Astrocyte of the spinal cord (primary cell): ENCODE data around the gene CDK2.
A peak's percentile ranks its signal among the peaks of the same experiment; 100 is the strongest.
"Not testable (repeated sequence)": the region's sequence is repeated elsewhere in the genome, so short reads cannot be mapped to it uniquely, and the experiment has no call there.

Experiments
- DNase-seq: peaks from one replicate; pipeline ENCODE4 v3.0.0; 2011; ENCODE audit warnings: low read depth, low spot score
- H3K4me3 ChIP-seq: 2 replicates; pipeline ENCODE4 v1.5.1; 2011; ENCODE audit warnings: low read depth, mild to moderate bottlenecking, low read length, moderate library complexity
- CTCF ChIP-seq: IDR thresholded peaks from 2 replicates; pipeline ENCODE4 v1.5.1; 2012; ENCODE audit warnings: low read depth, mild to moderate bottlenecking, low read length, inconsistent platforms
- in situ Hi-C: cut with HindIII; loops from 2 replicates; pipeline ENCODE4 v1.10.0; 2017; ENCODE audit warnings: low sequenced_read_pairs

CDK2 gene

DNA sequence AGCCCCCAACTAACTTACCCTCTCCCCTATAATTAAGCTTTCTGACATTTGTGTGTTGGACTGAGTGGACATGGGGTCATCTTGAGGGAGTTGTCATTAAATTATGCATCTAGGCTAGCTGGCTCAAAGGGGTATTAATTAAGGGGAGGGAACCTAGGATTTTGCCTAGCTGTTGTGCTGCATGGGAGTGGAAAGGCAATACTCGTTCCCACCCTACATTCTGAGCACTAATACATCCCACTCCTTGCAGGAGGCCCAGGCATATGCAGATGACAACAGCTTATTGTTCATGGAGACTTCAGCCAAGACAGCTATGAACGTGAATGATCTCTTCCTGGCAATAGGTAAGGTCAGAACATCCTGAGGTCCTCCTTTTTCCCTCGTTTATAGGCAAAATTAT is 24.5 kb downstream of the CDK2 start:
- H3K4me3 ChIP-seq = no peak overlapping the region
- no peak for TF ChIP-seq CTCF
- no peak for DNase-seq
- in situ Hi-C loops = no loop called here

- H3K4me3 ChIP-seq = no peak overlapping the region
- no peak for TF ChIP-seq CTCF
- no peak for DNase-seq
- in situ Hi-C loops = no loop called here
Observed at GRCh38 chr12:55993230-55993853, 26.7 kb downstream of the CDK2 start.

DNA sequence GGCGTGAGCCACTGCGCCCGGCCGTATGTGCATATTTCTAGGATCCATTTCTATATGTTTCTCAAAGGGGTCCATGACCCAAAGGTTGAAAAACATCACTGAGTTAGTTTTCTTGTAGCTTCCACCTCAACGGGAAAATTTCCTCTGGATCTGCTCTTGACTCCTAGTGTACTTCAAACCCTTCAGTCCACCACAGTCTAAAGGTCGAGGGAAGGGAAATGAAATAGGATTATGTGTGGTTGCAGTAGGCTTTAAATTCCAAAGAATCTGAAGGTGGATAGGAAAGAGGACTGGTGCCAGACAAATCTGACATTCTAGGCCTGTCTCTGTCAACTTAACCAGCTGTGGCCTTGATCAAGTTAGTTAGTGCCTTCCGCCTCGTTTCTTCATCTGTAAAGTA is 28.7 kb downstream of the CDK2 start:
- DNase-seq = no peak
- no peak overlapping the region for H3K4me3 ChIP-seq
- in situ Hi-C loops = no loop called here
- TF ChIP-seq CTCF = no peak

GRCh38 chr12:55996201-55996714 is 29.6 kb downstream of the CDK2 start:
- in situ Hi-C loops = no loop called here
- H3K4me3 ChIP-seq = peak overlapping the region; percentile 89
- TF ChIP-seq CTCF = peak; percentile 79
- peak; percentile 72 for DNase-seq

DNA sequence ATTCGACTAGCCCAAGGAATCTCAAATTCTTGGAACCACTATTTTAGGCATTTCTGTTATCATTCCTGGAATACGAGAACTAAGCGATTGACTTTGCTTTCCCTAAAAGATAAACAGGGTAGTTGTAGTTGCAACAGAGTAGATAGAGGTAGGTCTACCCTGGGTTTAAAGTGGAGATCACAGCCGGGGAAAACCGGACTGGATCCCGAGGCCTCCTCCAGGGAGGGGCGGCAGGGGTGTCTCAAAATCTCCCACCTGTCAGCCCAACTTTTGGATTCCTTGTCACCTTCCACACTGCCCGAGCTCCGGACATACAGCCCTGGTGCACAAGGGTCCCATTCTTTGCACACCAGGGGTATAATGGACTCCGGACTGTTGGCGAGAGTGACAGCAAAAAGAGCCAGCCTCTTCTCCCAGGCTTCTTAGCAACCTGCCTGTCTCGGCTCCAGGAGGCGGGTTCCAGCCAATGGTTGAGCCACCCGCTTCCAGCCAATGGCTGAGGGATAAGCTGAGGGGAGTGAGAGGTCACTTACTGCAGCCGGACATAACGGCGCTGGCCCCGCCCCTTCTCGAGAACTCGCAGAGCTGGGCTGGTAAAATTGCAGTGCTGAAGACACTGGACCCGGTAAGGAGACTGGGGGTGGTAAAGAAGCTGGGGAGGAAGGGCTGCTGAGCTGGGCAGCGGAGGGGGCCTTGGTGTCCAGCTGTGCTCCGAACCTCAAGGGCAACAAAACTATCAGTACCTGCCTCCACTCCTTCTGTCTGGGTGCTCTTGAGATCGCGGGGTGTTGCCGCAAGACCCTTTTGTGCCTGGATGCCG is 30.3 kb downstream of the CDK2 start, which contains the start of gene SUOX:
Gene SUOX (plus strand): TSS at position 562 of the 820 bp plus-strand sequence. CDS start 4,946 bp downstream, outside the sequence.
- DNase-seq = peak; percentile 98
- in situ Hi-C loops = no loop called here
- TF ChIP-seq CTCF = no peak
- peak within 1 kb of the TSS; percentile 89 for H3K4me3 ChIP-seq

- no peak for DNase-seq
- peak overlapping the region; percentile 89 for H3K4me3 ChIP-seq
- TF ChIP-seq CTCF = no peak
- in situ Hi-C loops = no loop called here
Observed at GRCh38 chr12:55997535-55997859, 30.9 kb downstream of the CDK2 start.

DNA sequence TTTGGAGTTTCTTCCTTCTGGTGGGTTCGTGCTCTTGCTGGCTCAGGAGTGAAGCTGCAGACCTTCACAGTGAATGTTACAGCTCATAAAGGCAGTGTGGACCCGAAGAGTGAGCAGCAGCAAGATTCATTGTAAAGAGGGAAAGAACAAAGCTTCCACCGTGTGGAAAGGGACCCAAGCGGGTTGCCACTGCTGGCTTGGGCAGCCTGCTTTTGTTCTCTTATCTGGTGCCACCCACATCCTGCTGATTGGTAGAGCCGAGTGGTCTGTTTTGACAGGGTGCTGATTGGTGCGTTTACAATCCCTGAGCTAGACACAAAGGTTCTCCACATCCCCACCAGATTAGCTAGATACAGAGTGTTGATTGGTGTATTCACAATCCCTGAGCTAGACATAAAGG is 32.9 kb downstream of the CDK2 start:
- in situ Hi-C loops, DNase-seq, H3K4me3 ChIP-seq: not testable (repeated sequence)

DNA sequence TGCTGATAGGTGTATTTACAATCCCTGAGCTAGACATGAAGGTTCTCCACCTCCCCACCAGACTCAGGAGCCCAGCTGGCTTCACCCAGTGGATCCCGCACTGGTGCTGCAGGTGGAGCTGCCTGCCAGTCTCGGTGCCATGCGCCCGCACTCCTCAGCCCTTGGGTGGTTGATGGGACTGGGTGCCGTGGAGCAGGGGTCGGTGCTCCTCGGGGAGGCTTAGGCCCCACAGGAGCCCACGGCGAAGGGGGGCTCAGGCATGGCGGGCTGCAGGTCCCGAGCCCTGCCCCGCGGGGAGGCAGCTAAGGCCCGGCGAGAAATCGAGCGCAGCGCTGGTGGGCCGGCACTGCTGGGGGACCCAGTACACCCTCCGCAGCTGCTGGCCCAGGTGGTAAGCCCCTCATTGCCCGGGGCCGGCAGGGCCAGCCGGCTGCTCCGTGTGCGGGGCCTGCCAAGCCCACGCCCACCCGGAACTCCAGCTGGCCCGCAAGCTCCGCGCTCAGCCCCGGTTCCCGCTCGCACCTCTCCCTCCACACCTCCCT is 33.4 kb downstream of the CDK2 start:
- DNase-seq, in situ Hi-C loops: not testable (repeated sequence)

More for the DNA sequence above, 33.4 kb downstream of the CDK2 start:
- not testable (repeated sequence) for H3K4me3 ChIP-seq
